Retina (tissue), 1 donor: ENCODE measurements around the gene CRYBB1.
"Not testable (repeated sequence)": the region's sequence is repeated elsewhere in the genome, so short reads cannot be mapped to it uniquely, and the experiment has no call there.

ENCODE experiments used
- DNase-seq: peaks from one replicate; pipeline ENCODE4 v3.0.0-alpha.2; 2016

The CRYBB1 gene

GRCh38 chr22:26635117-26635516 is 17.3 kb upstream of the CRYBB1 start:
- no peak for DNase-seq

DNA sequence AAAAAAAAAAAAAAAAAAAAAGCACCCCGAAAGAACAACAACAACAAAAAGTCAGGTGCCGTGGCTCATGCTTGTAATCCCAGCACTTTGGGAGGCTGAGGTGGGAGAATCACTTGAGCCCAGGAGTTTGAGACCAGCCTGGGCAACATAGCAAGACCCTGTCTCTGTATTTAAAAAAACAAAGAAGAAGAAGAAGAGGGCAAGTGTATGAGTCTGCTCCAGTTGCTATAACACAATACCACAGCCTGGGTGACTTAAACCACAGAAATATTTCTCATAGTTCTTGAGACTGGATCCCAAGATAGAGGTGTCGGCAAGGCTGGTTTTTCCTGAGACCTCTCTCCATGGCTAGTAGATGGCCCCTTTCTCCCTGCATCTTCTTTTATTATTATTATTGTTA is 16.4 kb upstream of the CRYBB1 start:
- no peak for DNase-seq

DNA sequence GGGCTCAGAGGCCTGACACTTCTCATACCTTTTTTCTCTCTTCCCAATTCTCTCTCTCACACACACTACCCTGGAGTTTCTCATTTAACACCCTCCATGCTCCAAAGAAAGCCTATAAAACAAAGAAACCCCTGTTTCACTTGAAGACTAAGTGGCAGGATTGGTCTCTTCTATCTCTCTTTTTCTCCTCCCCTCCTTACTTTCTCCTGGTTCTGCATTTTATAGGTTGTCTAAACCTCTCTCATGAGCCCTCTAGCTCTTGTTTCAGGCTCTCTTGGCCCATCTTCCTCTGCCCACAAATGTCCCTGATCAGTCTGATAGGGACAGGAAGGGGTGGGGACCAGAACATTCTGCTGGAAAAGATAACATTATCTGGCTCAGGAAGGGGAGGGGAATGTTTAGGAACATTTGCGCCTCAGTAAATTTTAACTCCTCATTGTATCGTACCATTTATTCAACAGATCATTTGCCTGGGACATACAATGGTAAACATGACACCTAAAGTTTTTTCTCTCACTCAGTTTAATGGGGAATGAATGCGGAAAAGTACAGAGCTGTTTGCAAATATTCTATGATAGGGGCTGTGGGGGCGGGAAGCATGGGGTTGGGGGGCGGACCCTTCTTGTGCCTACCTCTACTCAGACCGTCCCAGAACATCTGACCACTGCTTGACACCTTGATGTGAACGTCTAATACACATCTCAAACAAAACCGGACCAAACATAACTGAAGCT is 14.8 kb upstream of the CRYBB1 start:
- no peak for DNase-seq

DNA sequence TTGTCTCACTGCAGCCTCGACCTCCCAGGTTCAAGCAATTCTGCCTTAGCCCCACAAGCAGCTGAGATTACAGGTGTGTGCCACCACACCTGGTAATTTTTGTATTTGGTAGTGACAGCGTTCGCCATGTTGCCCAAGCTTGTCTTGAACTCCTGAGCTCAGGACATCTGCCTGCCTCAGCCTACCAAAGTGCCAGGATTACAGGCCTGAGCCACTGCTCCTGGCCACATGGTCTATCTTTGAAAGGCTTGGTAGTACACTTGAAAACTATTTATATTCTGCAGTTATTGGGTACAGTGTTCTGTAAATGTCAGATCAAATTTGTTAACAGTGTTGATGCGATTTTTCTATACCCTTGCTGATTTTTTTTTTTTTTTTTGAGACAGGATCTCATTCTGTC is 13.5 kb upstream of the CRYBB1 start:
- DNase-seq = no peak

DNA sequence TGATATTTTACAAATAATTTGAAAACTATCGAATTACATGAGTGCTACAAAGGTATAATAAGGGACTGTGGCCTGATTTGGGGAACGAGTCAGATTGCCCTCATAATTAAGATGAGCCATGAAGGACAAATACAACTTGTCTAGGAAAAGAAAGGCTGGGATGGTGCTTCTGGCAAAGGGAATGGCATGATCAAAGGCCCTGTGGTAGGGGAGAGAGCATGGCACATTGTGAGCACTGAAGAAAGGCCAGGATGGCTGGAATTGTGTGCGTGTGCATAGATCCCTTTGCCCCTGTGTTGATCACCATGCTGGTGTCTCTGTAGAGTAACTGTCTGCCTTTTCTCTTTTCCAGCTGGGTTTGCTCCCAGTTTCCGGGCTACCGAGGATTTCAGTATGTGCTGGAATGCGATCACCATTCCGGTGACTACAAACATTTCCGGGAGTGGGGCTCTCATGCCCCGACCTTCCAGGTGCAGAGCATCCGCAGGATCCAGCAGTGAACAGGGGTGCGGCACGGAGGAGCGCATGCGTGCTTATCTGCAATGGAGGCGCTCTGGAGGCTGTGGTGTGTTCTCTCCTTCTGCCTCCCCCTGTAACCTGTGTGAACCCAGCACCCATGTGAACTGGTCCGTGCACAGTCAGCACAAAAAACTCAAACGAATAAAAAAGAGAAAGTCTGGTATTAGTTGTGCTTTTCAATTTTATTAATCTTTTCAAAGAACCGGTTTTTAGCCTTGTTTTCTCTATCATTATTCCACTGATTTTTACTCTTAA is 12.3 kb upstream of the CRYBB1 start:
- DNase-seq = no peak

GRCh38 chr22:26624803-26625202 is 7.0 kb upstream of the CRYBB1 start:
- no peak for DNase-seq

DNA sequence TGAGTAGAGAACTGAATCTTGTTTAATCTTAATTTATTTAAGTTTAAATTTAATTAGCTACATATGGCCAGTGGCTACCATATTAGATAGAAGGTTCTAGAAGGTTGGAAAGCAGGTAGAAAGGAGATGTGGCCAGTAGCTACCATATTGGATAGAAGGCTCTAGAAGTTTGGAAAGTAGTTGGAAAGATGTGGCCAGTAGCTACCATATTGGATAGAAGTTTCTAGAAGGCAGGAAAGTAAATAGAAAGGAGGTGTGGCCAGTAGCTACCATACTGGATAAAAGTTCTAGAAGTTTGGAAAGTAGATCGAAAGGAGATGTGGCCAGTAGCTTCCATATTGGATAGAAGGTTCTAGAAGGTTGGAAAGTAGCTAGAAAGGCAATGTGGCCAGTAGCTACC is 6.2 kb upstream of the CRYBB1 start:
- DNase-seq = no peak

DNA sequence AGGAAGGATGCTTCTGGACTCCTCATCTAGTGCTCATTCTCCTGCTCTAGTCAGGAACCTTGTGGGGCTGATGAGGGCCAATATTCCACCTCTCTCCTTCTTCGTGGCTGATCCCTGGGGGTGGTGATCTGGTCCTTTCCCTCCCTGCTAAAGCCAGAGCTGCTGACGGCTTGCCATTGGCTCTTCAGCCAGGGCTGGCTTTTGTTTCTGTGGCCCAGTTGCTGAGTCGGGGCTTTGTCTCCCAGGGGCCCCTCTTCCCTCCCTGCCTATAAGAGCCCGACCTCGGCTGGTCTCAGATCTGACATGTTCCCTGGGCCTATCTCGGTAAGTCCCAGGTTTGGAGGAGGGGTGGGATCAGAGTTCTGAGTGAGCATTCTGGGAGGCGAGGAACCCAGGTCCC is 3.8 kb upstream of the CRYBB1 start, which contains the start of gene CRYBA4:
Gene CRYBA4, plus strand, starts transcription at position 301 of the 400 bp plus-strand sequence. CDS start 634 bp downstream, outside the sequence.
- DNase-seq = no peak

GRCh38 chr22:26620197-26620596 is 2.4 kb upstream of the CRYBB1 start:
- no peak for DNase-seq

DNA sequence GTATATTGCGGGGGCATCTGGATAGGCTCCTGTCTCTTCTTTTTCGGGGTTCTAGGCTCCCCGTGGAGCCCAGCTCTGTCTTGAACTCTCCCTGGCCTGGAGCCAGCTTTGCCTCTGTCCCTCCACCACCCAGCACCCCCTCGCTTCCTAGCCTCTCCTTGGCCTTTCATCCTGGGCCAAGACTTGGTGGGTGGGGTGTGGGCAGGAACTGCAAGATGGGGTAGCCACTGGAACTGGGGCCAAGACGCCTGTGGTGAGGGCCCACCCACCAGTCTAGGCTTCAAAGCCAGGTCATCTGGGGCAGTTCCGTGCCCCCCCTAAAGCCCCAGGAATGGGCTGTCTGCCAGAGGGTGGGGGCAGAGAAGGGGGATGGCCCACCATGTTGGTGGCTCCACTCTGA is 1.7 kb upstream of the CRYBB1 start:
- no peak for DNase-seq

DNA sequence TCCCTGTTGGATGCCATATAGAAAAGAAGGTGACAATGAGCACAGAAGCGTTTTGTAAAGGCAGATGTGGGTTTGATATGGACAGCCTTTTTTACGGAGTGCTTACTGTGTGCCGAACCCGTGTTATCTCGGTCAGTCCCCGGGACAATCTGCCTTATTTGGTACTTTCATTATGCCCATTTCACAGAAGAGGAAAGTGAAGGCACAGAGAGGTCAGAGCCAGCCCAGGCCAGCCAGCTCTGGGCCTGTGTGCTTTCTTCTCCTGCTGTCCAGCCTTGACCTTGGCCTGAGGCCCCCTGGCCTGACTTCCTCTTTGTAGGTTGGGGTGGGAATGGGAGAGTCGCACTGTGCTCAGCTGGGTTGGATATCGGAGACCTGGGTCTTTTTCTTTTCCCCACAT is 628 bp upstream of the CRYBB1 start:
- no peak for DNase-seq

GRCh38 chr22:26616650-26617049 is 1.2 kb downstream of the CRYBB1 start:
- no peak for DNase-seq

GRCh38 chr22:26615830-26616435 is 1.9 kb downstream of the CRYBB1 start:
- DNase-seq = no peak

DNA sequence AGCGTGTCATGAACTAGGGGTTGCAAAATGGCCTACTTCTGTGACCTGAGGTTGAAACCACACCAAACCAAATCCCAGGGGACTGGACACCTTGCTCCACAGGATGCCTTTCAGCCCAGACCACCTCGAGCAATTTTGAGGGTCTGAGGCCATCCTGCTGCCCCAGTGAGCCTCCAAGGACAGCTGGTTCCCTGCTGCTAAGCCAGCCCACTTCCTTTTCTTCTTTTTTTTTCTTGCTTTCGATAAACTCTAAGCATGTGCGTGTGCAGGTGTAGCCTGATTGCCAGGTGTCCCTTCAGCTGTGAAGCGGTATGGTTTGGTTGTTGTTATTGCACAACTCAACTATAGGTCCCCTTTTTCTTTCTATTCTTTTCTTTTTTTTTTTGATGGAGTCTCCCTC is 2.7 kb downstream of the CRYBB1 start:
- DNase-seq = no peak

GRCh38 chr22:26614322-26614721 is 3.5 kb downstream of the CRYBB1 start:
- no peak for DNase-seq

DNA sequence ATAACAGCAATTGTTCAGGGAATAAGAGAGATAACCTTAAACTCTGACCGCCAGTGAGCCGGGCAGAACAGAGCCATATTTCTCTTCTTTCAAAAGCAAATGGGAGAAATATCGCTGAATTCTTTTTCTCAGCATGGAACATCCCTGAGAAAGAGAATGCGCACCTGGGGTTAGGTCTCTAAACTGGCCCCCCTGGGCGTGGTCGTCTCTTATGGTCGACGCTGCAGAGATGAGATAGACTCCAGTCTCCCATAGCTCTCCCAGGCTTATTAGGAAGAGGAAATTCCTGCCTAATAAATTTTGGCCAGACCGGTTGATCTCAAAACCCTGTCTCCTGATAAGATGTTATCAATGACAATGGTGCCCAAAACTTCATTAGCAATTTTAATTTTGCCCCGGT is 4.1 kb downstream of the CRYBB1 start:
- DNase-seq = not testable (repeated sequence)

DNA sequence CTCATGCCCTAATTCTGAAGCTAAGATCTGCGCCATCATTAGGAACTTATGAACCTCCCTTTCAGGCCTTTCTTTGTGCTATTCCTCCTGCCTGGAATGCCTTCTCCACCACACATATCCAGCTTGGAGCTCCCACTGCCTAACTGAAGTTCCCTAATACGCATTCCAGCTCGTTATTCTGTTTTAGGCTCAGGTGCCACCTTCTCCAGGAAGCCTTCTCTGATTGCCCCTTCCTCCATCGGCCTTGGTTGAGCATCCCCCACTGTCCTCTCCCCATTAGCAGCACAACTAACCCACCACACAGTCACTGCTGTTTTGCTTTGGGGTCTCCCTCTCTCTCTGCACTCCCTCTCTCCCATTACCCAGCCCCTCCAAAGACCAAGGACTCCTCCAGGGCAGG is 5.2 kb downstream of the CRYBB1 start:
- no peak for DNase-seq

GRCh38 chr22:26610996-26611395 is 6.8 kb downstream of the CRYBB1 start:
- DNase-seq = no peak

DNA sequence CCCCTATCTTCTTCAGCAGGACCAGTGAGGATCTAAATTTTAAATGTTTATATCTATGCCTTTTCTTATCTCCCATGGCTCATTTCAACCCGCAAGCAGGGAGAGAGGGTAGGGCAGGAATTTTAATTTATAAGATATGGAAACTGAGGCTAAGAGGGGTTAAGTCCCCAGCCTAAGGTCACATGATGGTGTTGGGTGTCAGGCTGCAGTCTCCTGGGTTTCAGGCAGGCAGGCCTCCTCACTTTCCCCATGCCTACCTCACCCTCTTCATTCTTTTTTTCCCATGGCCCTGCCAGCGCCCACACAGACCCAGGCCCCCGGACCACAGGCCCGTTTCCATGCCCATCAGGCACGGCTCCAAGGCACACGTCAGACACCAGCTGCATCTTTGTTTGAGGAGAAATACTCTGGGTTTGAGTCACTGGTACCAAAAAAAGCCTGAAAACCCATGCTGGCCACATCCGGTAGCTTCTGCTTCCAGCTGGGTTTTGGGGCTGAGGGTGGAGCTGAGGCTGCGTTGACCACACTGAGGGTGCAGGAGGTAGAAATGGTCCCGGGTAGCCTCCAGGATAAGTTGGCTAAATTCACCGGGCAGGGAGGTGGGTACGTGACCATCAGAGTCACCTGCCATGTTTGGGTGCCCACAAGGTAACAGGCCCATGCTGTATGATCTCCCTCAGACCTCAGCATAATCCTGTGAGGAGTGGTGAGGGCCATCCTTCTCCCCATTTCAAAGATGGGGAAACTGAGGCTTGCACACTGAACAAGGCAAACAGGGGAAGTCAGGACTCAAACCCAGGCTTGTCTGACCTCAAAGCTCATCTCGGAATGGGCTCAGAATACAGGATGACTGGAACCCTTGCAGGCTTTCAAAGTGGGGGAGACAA is 7.5 kb downstream of the CRYBB1 start:
- no peak for DNase-seq

DNA sequence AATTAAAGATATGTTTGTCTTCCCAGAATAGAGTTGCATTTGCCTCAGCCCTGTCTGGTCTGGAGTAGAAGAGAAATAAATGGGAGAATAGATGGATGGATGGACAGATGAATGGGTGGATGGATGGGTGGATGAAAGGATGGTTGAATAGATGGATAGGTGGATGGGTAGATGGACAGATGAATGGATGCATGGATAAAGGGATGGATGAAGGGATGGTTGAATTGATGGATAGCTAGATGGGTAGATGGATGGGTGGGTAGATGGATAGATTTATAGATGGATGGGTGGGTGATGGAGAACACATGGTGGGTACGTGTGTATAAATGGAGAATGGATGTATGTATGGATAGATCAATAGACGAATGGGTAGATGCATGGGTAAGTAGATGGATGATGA is 8.5 kb downstream of the CRYBB1 start:
- no peak for DNase-seq

DNA sequence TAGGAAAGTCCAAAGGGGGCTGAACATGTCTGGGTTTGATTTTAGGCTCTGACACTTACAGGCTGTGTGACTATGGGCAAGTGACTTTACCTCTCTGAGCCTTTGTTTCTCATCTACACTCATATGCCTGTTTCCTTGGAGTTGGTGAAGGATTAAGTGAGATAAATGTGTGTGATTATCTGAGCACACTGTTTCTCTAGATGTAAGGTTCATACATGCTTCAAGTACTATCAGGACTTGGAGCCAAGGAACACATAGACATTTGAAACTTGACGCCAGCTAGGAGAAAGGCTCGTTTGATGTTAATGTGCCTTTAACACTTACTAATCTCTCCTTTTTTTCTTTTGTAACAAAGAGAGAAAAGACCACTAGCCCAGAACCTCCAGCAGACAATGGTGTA is 9.7 kb downstream of the CRYBB1 start:
- DNase-seq = no peak

DNA sequence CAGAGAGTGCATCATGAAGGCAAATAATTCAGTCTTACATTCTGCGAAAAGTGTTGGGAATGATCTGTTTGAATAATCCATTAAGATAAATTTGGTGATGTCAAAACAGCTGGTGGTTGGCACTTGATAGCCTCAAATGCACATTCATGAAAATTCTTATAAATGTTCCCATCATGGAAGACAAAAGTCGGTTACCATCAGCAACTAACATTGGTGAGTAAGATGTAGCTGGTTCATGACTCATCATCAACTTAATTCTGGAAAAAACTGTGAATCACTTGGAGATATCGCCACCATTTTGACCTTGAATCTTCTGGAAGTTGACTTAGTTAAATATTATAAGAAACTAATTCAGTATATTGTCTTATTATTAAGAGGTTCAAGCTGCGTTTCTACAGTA is 11.2 kb downstream of the CRYBB1 start:
- DNase-seq = no peak

DNA sequence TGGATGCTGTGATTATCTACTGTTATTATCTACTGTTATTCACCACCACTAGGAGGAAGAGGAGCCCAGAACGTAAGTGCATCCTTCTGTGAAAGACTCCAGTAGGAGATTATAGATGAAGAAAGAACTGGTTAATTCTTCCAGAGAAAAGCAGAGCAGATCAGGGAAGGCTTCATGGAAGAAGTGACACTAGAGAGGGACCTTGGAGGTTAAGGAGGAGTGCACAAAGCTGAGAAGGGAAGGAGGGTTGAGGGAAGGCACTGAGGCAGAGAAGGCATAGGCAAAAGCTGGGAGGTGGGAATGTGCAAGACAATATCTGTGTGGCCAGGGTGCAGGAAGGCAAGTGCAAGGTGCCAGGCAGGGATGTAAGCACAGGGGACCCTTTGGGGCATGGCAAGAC is 13.5 kb downstream of the CRYBB1 start:
- DNase-seq = no peak
